GM23338 (cell line): ENCODE measurements around the gene GFOD1. TPM values are rescaled to one million over a fixed set of nuclear protein-coding genes. Genes with fewer than 3 reads are reported as not detected.

Experiments
- ATAC-seq: fragments of 200-7000 bp; cut with Tn5 transposase; 3 replicates; pipeline ENCODE4 v1.9.1; 2020
- DNase-seq: peaks from one replicate; pipeline ENCODE4 v3.0.0-alpha.2; 2015; ENCODE audit warnings: low spot score
- H2AFZ ChIP-seq: fragments of 200-600 bp; sonication (generic); 2 replicates; pipeline ENCODE4 v1.8.0; 2016; ENCODE audit warnings: antibody characterized with exemption, mild to moderate bottlenecking, moderate library complexity
- H3F3A ChIP-seq: fragments of 200-600 bp; sonication (generic); replicated peaks from 2 replicates; pipeline ENCODE4 v1.8.0; 2017; ENCODE audit warnings: antibody characterized with exemption, mixed run types, low read depth
- H3K27ac ChIP-seq: fragments of 200-600 bp; sonication (generic); 2 replicates; pipeline ENCODE4 v1.6.1; 2016; ENCODE audit warnings: low read depth
- H3K27me3 ChIP-seq: fragments of 200-600 bp; sonication (generic); 2 replicates; pipeline ENCODE4 v1.8.0; 2016; ENCODE audit warnings: mild to moderate bottlenecking, mixed run types, moderate library complexity; ENCODE audit not compliant: insufficient read depth
- H3K36me3 ChIP-seq: fragments of 200-600 bp; sonication (generic); 2 replicates; pipeline ENCODE4 v1.8.0; 2016; ENCODE audit warnings: mild to moderate bottlenecking; ENCODE audit not compliant: insufficient read depth
- H3K4me1 ChIP-seq: fragments of 200-600 bp; sonication (generic); 2 replicates; pipeline ENCODE4 v1.8.0; 2016; ENCODE audit warnings: mild to moderate bottlenecking, moderate library complexity; ENCODE audit not compliant: insufficient read depth
- H3K4me2 ChIP-seq: fragments of 200-600 bp; sonication (generic); 2 replicates; pipeline ENCODE4 v1.7.1; 2017; ENCODE audit warnings: mixed run types
- H3K4me3 ChIP-seq: fragments of 200-600 bp; sonication (generic); 2 replicates; pipeline ENCODE4 v1.6.1; 2016; ENCODE audit warnings: mixed run types
- H3K79me2 ChIP-seq: fragments of 200-600 bp; sonication (generic); replicated peaks from 2 replicates; pipeline ENCODE4 v1.8.0; 2017; ENCODE audit warnings: mild to moderate bottlenecking; ENCODE audit not compliant: insufficient read depth
- H3K9me2 ChIP-seq: fragments of 200-600 bp; sonication (generic); 2 replicates; pipeline ENCODE4 v1.8.0; 2017; ENCODE audit not compliant: insufficient read depth
- H4K20me1 ChIP-seq: fragments of 200-600 bp; sonication (generic); replicated peaks from 2 replicates; pipeline ENCODE4 v1.8.0; 2017; ENCODE audit warnings: mild to moderate bottlenecking; ENCODE audit not compliant: insufficient read depth
- H3K27ac Mint-ChIP-seq: 2 replicates; pipeline ENCODE4 v1.8.0; 2020; ENCODE audit warnings: inconsistent platforms, mild to moderate bottlenecking, moderate library complexity, mixed read lengths
- H3K27me3 Mint-ChIP-seq: 3 replicates; pipeline ENCODE4 v1.8.0; 2022; ENCODE audit warnings: low read depth, mild to moderate bottlenecking, moderate library complexity, mixed read lengths, inconsistent platforms; ENCODE audit not compliant: insufficient read depth, poor library complexity
- H3K36me3 Mint-ChIP-seq: 3 replicates; pipeline ENCODE4 v1.8.0; 2021; ENCODE audit warnings: low read depth, mild to moderate bottlenecking, inconsistent platforms, moderate library complexity, mixed read lengths
- H3K4me1 Mint-ChIP-seq: 3 replicates; pipeline ENCODE4 v1.8.0; 2020; ENCODE audit warnings: mild to moderate bottlenecking, inconsistent platforms, mixed read lengths
- H3K4me3 Mint-ChIP-seq: 3 replicates; pipeline ENCODE4 v1.8.0; 2021; ENCODE audit warnings: moderate library complexity, mild to moderate bottlenecking, inconsistent platforms, mixed read lengths
- H3K9me3 Mint-ChIP-seq: 3 replicates; pipeline ENCODE4 v1.8.0; 2020; ENCODE audit warnings: moderate library complexity, mild to moderate bottlenecking, inconsistent platforms, mixed read lengths
- CREB1 ChIP-seq: fragments of 250-450 bp; sonication (Bioruptor Pico); IDR thresholded peaks from 2 replicates; pipeline ENCODE4 v1.5.0; 2020; ENCODE audit warnings: low read depth, mild to moderate bottlenecking, moderate library complexity
- CTCF ChIP-seq, 2 experiments: fragments of 200-600 bp in 1 of 2; sonication (generic) in 1 of 2; conservative IDR thresholded peaks; 2 replicates each; pipeline versions ENCODE4 v1.5.1 to v1.6.1; 2016 to 2017; ENCODE audit warnings: antibody characterized with exemption in 2 of 2, low read depth in 2 of 2, mild to moderate bottlenecking in 2 of 2, moderate library complexity in 1 of 2
- ETS1 ChIP-seq: IDR thresholded peaks from 2 replicates; pipeline ENCODE4 v1.6.1; 2016; ENCODE audit warnings: antibody characterized with exemption
- EZH2 ChIP-seq: fragments of 200-600 bp; sonication (generic); IDR thresholded peaks from one replicate; pipeline ENCODE4 v1.8.0; 2017; ENCODE audit warnings: antibody characterized with exemption, mild to moderate bottlenecking, low read depth; ENCODE audit not compliant: unreplicated experiment
- EZH2phosphoT487 ChIP-seq: fragments of 200-600 bp; sonication (generic); IDR thresholded peaks from one replicate; pipeline ENCODE4 v1.8.1; 2018; ENCODE audit warnings: antibody characterized with exemption; ENCODE audit not compliant: unreplicated experiment
- JUNB ChIP-seq: IDR thresholded peaks from one replicate; pipeline ENCODE4 v1.6.1; 2016; ENCODE audit warnings: antibody characterized with exemption; ENCODE audit not compliant: unreplicated experiment
- NANOG ChIP-seq: IDR thresholded peaks from 2 replicates; pipeline ENCODE4 v1.6.1; 2016; ENCODE audit warnings: antibody characterized with exemption, borderline replicate concordance
- POLR2AphosphoS5 ChIP-seq: IDR thresholded peaks from 2 replicates; pipeline ENCODE4 v1.6.1; 2016; ENCODE audit warnings: antibody characterized with exemption, low read depth
- REST ChIP-seq: IDR thresholded peaks from one replicate; pipeline ENCODE4 v1.6.1; 2018; ENCODE audit warnings: antibody characterized with exemption; ENCODE audit not compliant: unreplicated experiment
- STAT1 ChIP-seq: IDR thresholded peaks from one replicate; pipeline ENCODE4 v1.6.1; 2016; ENCODE audit warnings: antibody characterized with exemption; ENCODE audit not compliant: unreplicated experiment
- ZNF114 ChIP-seq: fragments of 250-450 bp; sonication (Bioruptor Pico); IDR thresholded peaks from 2 replicates; pipeline ENCODE4 v1.5.0; 2020; ENCODE audit warnings: mild to moderate bottlenecking, moderate library complexity
- ZNF331 ChIP-seq: fragments of 250-450 bp; sonication (Bioruptor Pico); IDR thresholded peaks from 2 replicates; pipeline ENCODE4 v1.5.0; 2020; ENCODE audit warnings: low read depth, mild to moderate bottlenecking, moderate library complexity
- ZNF462 ChIP-seq: fragments of 250-450 bp; sonication (Bioruptor Pico); IDR thresholded peaks from 2 replicates; pipeline ENCODE4 v1.5.0; 2020; ENCODE audit warnings: mild to moderate bottlenecking, moderate library complexity
- polyA plus RNA-seq: library from polyadenylated mRNA; unstranded; fragments of >200 nt; fragmentation: Nextera tagmentation; extraction: Ambion mirVana; gene quantifications from 2 replicates; pipeline ENCODE4 v1.2.1, GENCODE V29; 2016
- total RNA-seq: library from RNA; depleted of rRNA; stranded (reverse); fragments of >200 nt; shearing (Covaris generic); gene quantifications from 2 replicates; pipeline ENCODE4 v1.2.3, GENCODE V29; 2014

GFOD1 gene
- total and polyA plus RNA-seq, 2 experiments from 2014 or later, result 4.9 to 12.8 TPM

GRCh38 chr6:13493147-13493546 lies 5.7 kb upstream of the GFOD1 start:
- no peaks in the 10 kb centered on the region for H3K9me2 ChIP-seq
- Mint-ChIP-seq H3K27ac (no peak overlapping the region), H3K4me3 (no peak overlapping the region), H3K36me3 (no peaks in the 10 kb centered on the region), H3K4me1 (peaks cover 35% of the 10 kb centered on the region), H3K9me3 (peaks cover 3% of the 10 kb centered on the region; the same call in 1 of the 3 replicates), H3K27me3 (peaks cover 23% of the 10 kb centered on the region)
- no peak overlapping the region for H3K27ac ChIP-seq
- peaks cover 24% of the 10 kb centered on the region for H3K4me1 ChIP-seq
- peaks cover 30% of the 10 kb centered on the region for H3K27me3 ChIP-seq
- H3K4me3 ChIP-seq, result no peak overlapping the region
- no peak overlapping the region for H2AFZ ChIP-seq
- no peaks in the 10 kb centered on the region for H3K36me3 ChIP-seq
- H3K79me2 ChIP-seq, result no peaks in the 10 kb centered on the region
- TF ChIP-seq POLR2AphosphoS5, result no peak
- TF ChIP-seq JUNB, result no peak
- no peak for TF ChIP-seq CREB1 (CRISPR knock-in tag)
- TF ChIP-seq ZNF114, result no peak
- no peak for TF ChIP-seq REST
- TF ChIP-seq EZH2, result no peak
- TF ChIP-seq EZH2phosphoT487, result no peak
- no peak for TF ChIP-seq STAT1
- no peak for TF ChIP-seq ZNF462 (CRISPR knock-in tag)
- TF ChIP-seq ZNF331 (CRISPR knock-in tag), result no peak
- TF ChIP-seq NANOG, result no peak
- TF ChIP-seq CTCF (conservative IDR thresholded peaks at IDR 0.05; ENCODE audit: low read depth in 2 of 2), result no peak
- TF ChIP-seq ETS1, result no peak
- no peaks in the 10 kb centered on the region for H4K20me1 ChIP-seq
- ATAC-seq (no peak), DNase-seq (no peak)
- no peak overlapping the region for H3K4me2 ChIP-seq
- peaks cover 11% of the 10 kb centered on the region; the same call in 1 of the 2 replicates for H3F3A ChIP-seq
